Measurements from ENCODE around the gene ANKLE1.

DNA sequence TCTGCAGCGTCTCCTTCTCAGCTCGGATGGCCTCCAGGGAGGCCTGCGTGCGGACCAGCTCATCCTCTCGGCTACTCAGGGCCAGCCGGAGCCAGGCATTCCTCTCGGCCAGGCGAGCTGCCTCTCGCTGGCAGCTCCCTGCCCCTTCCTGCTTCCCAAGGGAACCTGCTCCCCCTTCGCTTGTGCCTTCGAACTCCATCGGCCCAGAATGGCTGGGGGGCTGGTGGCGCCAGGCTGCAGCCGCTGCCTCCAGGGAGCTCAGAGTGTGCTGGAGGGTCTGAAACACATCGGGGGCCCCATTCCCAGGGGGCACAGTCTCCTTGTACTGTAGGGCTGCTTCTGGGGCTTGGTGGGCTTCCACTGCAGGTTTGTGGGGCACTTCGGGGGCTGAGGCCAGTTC lies 19.1 kb upstream of the ANKLE1 start:
- TF ChIP-seq, protein P1, sequence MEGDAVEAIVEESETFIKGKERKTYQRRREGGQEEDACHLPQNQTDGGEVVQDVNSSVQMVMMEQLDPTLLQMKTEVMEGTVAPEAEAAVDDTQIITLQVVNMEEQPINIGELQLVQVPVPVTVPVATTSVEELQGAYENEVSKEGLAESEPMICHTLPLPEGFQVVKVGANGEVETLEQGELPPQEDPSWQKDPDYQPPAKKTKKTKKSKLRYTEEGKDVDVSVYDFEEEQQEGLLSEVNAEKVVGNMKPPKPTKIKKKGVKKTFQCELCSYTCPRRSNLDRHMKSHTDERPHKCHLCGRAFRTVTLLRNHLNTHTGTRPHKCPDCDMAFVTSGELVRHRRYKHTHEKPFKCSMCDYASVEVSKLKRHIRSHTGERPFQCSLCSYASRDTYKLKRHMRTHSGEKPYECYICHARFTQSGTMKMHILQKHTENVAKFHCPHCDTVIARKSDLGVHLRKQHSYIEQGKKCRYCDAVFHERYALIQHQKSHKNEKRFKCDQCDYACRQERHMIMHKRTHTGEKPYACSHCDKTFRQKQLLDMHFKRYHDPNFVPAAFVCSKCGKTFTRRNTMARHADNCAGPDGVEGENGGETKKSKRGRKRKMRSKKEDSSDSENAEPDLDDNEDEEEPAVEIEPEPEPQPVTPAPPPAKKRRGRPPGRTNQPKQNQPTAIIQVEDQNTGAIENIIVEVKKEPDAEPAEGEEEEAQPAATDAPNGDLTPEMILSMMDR (conservative IDR thresholded peaks at IDR 0.05 in 1 of 2, IDR thresholded peaks at IDR 0.05 in 1 of 2; ENCODE audit: extremely low read depth in 1 of 2, insufficient read depth in 1 of 2, low read depth in 1 of 2, low read length in 2 of 2) = no peak
- TF ChIP-seq EZH2 (IDR thresholded peaks at IDR 0.05; ENCODE audit: borderline replicate concordance, low read length) = no peak

Data from mammary epithelial cell (primary cell).